Nasal cavity respiratory epithelium epithelial cell of viscerocranial mucosa (primary cell): ENCODE data around the gene CIAO3. TPM values are rescaled to one million over a fixed set of nuclear protein-coding genes. Genes with fewer than 3 reads are reported as not detected.

Experiments used
- total RNA-seq: library from RNA; depleted of rRNA; stranded (reverse); fragments of >200 nt; gene quantifications from 2 replicates; pipeline ENCODE4 v1.2.3, GENCODE V29; 2014

The CIAO3 gene
- total RNA-seq: 35.3 and 44.8 TPM in 2 replicates

GRCh38 chr16:740764-741505 lies at the start of gene CIAO3:
Gene CIAO3, minus strand, starts transcription at chr16:740997. Its CDS starts 12 bp downstream, at chr16:740985.

GRCh38 chr16:788399-789126 lies 47.8 kb upstream of the CIAO3 start, which contains the start of gene CHTF18:
Gene CHTF18, plus strand, starts transcription at chr16:788620. Its CDS starts 65 bp downstream, at chr16:788685.

DNA sequence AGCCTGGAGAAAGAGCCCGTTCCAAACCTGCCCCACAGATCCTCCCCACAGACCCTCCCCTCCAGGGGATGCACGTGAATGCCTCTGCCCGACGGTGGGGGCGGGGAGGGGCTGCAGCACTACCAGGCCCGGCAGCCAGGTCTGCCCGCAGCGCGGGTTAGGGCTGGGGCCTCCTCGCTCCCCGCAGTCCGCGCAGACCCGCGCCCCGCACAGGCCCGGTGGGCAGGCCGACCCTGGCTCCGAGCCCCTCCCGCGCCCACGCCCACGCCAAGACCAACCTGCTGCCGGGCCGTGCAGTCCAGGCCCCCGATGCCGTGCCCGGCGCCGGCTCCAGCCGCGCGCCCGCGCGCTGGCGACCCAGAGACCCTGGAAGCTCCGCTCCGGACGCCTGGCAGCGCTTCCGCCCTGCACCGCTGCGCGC lies 47.2 kb upstream of the CIAO3 start, which contains the start of gene RPUSD1:
TSS of gene RPUSD1 (minus strand) at position 404 of the 421 bp plus-strand sequence. CDS start 644 bp downstream, outside the sequence.

DNA sequence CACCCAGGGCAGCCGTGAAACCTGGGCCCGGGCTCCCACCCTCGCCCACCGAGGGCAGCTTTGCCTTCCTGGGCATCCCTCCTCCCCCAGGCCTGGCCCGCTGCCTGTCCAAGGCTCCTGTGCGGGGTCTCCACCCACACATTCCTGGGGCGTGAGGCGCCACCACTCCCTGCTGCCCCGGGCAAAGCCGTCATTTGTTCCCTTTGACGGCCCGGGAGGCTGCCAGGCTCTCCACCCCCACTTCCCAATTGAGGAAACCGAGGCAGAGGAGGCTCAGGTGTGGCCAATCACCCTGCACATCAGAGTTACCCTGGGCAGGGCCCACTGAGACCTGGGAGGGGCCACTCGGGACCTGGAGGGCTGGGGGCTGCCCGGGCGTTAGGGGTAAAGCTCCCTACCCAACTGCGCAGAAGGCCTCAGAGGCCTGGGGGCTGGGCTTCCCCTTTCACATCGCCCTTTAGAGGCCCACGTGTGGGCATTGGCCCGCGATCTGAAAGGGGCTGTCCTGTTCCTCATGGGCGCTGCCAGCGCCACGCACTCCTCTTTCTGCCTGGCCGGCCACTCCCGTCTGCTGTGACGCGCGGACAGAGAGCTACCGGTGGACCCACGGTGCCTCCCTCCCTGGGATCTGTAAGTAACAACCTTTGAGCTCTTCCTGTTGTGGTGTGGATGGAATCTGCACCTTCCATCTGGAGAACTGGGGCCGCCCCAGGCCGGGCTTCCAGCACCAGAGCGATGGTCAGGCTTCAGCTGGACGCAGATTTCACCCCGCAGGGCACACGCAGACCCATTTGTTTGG lies 19.9 kb upstream of the CIAO3 start, which contains the start of gene MSLN:
TSS of gene MSLN (plus strand) at position 190 of the 799 bp plus-strand sequence. CDS start 1,947 bp downstream, outside the sequence.

GRCh38 chr16:726438-727290 lies 14.1 kb downstream of the CIAO3 start, which contains the start of the genes CCDC78 and HAGHL:
Gene CCDC78, minus strand, starts transcription at chr16:726443. Its CDS starts 76 bp downstream, at chr16:726367.
Gene HAGHL, plus strand, starts transcription at chr16:727106. Its CDS starts 404 bp downstream, at chr16:727510.

GRCh38 chr16:720990-721764 lies 19.6 kb downstream of the CIAO3 start, which contains the start of gene ANTKMT:
Gene ANTKMT, plus strand, starts transcription at chr16:721146. Its CDS starts 129 bp downstream, at chr16:721275.

DNA sequence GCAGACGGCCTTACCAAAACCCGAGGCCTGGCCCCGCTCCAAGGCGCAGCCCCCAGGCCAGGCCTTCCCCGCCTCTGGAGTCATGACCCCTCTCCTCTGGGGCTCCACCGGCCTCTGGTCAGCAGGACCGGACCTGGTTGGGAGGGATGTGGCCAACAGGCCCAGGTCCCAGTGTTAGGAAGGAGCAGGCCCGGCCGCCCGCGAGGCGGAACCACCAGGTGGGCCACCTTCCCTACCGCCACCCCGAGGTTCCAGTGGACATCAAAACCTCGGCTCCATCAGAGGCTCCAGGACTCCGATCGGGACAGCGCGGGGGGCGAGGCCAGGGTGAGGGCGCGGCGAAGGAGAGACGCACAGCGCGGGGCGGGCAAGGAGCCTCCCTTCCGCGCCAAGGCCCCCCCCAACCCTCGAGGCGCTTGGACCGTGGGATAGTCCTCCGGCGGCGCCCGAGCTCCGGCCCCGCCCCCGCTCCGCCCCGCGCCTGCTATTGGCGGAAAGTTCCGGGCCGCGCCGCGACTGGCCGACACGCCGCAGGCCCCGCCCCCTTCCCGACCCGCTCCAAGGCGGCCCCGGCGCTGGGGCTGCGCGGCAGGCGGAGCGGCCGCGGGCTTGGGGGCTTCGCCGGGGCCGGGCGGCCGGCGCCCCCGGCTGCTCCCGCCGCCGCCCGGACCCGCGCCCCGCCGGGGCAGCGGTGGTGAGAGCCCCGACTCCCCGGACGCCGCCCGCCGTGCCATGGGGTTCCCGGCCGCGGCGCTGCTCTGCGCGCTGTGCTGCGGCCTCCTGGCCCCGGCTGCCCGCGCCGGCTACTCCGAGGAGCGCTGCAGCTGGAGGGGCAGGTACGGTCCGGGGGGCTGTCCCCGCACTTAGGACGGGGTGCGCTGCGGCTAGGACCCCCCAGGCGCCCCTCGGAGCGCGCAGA lies 26.0 kb downstream of the CIAO3 start, which contains the start of gene METRN:
TSS of gene METRN (plus strand) at position 561 of the 919 bp plus-strand sequence. CDS start at position 733, 172 bp downstream.

DNA sequence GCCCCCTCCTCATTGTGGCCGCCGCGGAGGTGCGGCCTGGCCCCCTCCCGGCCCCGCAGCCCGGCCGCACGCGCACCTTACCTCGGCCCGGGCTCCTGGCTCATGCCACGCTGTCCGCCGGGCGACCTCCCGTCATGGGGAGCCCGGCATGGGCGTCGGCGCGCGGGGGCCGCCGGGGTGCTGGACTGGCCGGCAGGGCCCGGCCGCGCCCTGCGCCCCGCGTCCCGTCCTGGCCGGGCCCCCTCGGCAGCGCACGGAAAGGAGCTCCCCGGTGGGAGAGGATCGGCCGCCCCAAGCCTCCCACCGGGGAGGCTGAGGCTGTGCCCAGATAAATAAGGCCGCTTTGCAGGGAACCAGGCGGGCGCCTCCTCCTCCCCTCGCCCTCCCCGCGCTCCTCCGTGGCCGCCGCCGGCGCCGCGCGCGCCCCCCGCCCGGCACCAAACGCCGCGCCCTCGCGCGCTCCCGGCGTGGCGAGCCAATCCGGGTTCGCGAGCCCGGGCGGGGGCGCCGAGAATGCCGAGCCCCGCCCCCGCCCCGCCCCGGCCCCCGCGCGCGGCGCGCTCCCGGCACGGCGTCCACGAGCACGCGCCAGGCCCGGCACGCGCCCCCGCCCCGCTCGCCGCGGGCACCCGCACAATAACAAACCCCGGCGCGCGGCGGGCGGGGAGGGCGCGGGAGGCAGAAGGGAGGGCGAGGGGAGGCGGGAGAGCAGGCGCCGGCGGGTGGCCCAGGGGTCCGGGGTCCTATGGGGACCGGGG lies 35.2 kb downstream of the CIAO3 start, which contains the start of gene FBXL16:
TSS of gene FBXL16 (minus strand) at position 371 of the 758 bp plus-strand sequence. CDS start 8,396 bp downstream, outside the sequence.

DNA sequence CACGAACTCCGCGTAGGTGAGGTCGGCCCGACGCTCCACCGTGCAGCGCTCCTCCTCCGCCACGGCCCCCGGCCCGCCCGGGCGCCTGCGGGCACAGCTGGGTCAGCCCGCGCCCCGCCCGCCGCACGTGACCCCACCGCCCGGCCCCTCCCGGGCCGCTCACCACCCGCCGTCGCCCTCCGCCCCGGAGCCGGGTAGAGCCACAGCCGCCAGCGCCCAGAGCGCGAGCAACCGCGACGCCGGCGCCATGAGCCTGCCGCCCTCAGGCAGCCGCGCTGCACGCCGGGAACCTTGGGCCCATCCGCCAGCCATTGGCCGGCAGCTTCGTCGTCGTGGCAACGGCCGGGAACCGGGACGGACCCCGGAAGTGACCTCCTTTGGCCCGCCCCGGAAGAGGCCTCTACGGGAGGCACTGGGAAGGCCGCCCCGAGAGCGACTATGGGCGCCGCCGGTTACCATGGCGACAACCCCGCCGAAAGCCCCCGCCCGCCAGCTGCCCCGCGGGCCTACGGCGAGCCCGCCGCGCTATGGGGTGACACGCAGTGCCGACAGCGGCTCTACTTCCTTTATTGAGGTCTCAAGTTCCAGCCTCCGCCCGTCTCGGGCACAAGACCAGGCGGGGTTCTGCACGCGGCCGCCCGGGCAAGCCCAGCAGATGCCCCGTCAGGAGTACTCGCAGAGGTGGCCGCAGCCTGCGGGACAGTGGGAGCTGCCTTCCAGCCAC lies 56.6 kb downstream of the CIAO3 start, which contains the start of gene JMJD8:
TSS of gene JMJD8 (minus strand) at position 264 of the 724 bp plus-strand sequence. CDS start at position 249, 15 bp downstream.

DNA sequence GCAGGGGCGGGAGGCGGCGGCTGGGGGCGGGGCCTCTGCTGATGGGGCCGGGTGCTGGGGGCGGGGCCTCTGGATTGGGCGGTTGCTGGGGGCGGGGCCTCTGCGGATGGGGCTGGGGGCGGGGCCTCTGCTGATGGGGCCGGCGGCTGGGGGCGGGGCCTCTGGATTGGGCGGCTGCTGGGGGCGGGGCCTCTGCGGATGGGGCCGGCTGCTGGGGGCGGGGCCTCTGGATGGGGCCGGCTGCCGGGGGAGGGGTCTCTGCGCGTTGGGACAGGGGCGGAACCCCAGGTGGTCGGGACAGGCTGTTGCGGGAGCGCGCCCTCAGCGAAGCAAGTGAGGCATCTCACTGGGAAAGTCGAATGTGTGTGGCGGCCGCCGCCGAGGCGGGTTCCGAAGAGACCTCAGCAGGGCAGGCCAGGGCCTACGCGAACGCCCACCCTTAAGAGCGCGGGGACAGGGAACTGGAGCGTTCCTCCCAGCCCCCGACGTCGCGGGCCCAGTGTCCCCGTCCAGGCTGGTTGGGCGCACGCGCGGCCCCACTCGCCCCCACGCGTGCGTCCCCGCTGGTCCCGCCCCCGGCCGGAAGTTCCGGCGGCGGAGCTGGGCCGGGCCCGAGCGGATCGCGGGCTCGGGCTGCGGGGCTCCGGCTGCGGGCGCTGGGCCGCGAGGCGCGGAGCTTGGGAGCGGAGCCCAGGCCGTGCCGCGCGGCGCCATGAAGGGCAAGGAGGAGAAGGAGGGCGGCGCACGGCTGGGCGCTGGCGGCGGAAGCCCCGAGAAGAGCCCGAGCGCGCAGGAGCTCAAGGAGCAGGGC lies 60.8 kb downstream of the CIAO3 start, which contains the start of gene STUB1:
TSS of gene STUB1 (plus strand) at position 597 of the 811 bp plus-strand sequence. CDS start at position 713, 116 bp downstream.

Other genes with a start within 250 kb of the CIAO3 start
- 30.1 and 60.1 TPM in 2 replicates for gene CAPN15, start 213.3 kb downstream of the CIAO3 start, total RNA-seq
- under 0.01 TPM in 1 of 2 replicates, not detected in the other for gene PRR35, start 180.6 kb downstream of the CIAO3 start, total RNA-seq
- gene NHLRC4, start 174.0 kb downstream of the CIAO3 start, total RNA-seq: 0.14 and 0.68 TPM in 2 replicates
- gene PIGQ, start 171.0 kb downstream of the CIAO3 start, total RNA-seq: 13.7 and 34.0 TPM in 2 replicates
- 14.4 and 18.3 TPM in 2 replicates for gene RAB40C, start 150.9 kb downstream of the CIAO3 start, total RNA-seq
- under 0.01 and 0.71 TPM in 2 replicates for gene WFIKKN1, start 110.0 kb downstream of the CIAO3 start, total RNA-seq
- gene METTL26, start 104.7 kb downstream of the CIAO3 start, total RNA-seq: 57.2 and 62.5 TPM in 2 replicates
- 19.8 and 27.0 TPM in 2 replicates for gene MCRIP2, start 99.2 kb downstream of the CIAO3 start, total RNA-seq
- gene WDR90, start 91.6 kb downstream of the CIAO3 start, total RNA-seq: 4.1 and 13.5 TPM in 2 replicates
- gene RHOT2, start 72.9 kb downstream of the CIAO3 start, total RNA-seq: 47.8 and 49.3 TPM in 2 replicates
- 4.7 and 6.2 TPM in 2 replicates for gene RHBDL1, start 65.3 kb downstream of the CIAO3 start, total RNA-seq
- 119 and 126 TPM in 2 replicates for gene STUB1, start 60.6 kb downstream of the CIAO3 start, total RNA-seq
- gene JMJD8, start 56.7 kb downstream of the CIAO3 start, total RNA-seq: 16.1 and 17.8 TPM in 2 replicates
- gene WDR24, start 50.6 kb downstream of the CIAO3 start, total RNA-seq: 5.5 and 8.9 TPM in 2 replicates
- 1.4 and 1.7 TPM in 2 replicates for gene FBXL16, start 35.2 kb downstream of the CIAO3 start, total RNA-seq
- 81.3 and 81.4 TPM in 2 replicates for gene METRN, start 25.9 kb downstream of the CIAO3 start, total RNA-seq
- 10.0 and 20.5 TPM in 2 replicates for gene ANTKMT, start 19.9 kb downstream of the CIAO3 start, total RNA-seq
- 1.0 and 1.6 TPM in 2 replicates for gene CCDC78, start 14.6 kb downstream of the CIAO3 start, total RNA-seq
- gene HAGHL, start 13.9 kb downstream of the CIAO3 start, total RNA-seq: 18.4 and 24.3 TPM in 2 replicates
- gene MSLN, start 19.7 kb upstream of the CIAO3 start, total RNA-seq: 13.0 and 40.5 TPM in 2 replicates
- 24.4 and 24.6 TPM in 2 replicates for gene RPUSD1, start 47.4 kb upstream of the CIAO3 start, total RNA-seq
- 2.2 and 3.1 TPM in 2 replicates for gene CHTF18, start 47.6 kb upstream of the CIAO3 start, total RNA-seq
- gene GNG13, start 59.7 kb upstream of the CIAO3 start, total RNA-seq: not detected in 2 replicates
- 1.7 and 4.1 TPM in 2 replicates for gene LMF1, start 230.0 kb upstream of the CIAO3 start, total RNA-seq
- under 0.01 TPM in 1 of 2 replicates, not detected in the other for gene SOX8, start 240.8 kb upstream of the CIAO3 start, total RNA-seq